NCI-H1930 (cell line): Measurements from ENCODE around the gene PPP2R5E.
"Not testable (repeated sequence)": the region's sequence is repeated elsewhere in the genome, so short reads cannot be mapped to it uniquely, and the experiment has no call there.

Source experiments
- DNase-seq, 2 experiments: peaks; one replicate each; lab custom pipeline; 2025; lab: John Stamatoyannopoulos, UW

The PPP2R5E gene

GRCh38 chr14:63543000-63543825 lies at the start of gene PPP2R5E:
Gene PPP2R5E, minus strand, starts transcription at chr14:63543377. Its CDS starts 3,692 bp downstream, at chr14:63539685.
- peak; percentile 97 to 98 for DNase-seq

- not testable (repeated sequence) for DNase-seq
These were observed 39.9 kb upstream of the PPP2R5E start for GRCh38 chr14:63583046-63583445.

GRCh38 chr14:63581491-63581890 lies 38.3 kb upstream of the PPP2R5E start:
- no peak for DNase-seq

- DNase-seq: no peak
These were observed 35.1 kb upstream of the PPP2R5E start for GRCh38 chr14:63578300-63578699.

GRCh38 chr14:63573581-63573980 lies 30.4 kb upstream of the PPP2R5E start:
- DNase-seq: no peak

GRCh38 chr14:63565448-63565847 lies 22.3 kb upstream of the PPP2R5E start:
- DNase-seq: no peak

- no peak for DNase-seq
These were observed 21.1 kb upstream of the PPP2R5E start for GRCh38 chr14:63564318-63564717.

- no peak for DNase-seq
These were observed 20.3 kb upstream of the PPP2R5E start for GRCh38 chr14:63563370-63564026.

- no peak for DNase-seq
These were observed 19.2 kb upstream of the PPP2R5E start for GRCh38 chr14:63562405-63562804.

GRCh38 chr14:63555572-63555971 lies 12.4 kb upstream of the PPP2R5E start:
- DNase-seq: no peak

GRCh38 chr14:63551332-63551731 lies 8.2 kb upstream of the PPP2R5E start:
- DNase-seq: no peak

- no peak for DNase-seq
These were observed 4.7 kb upstream of the PPP2R5E start for GRCh38 chr14:63547798-63548335.

- no peak for DNase-seq
These were observed 2.3 kb upstream of the PPP2R5E start for GRCh38 chr14:63545431-63545830.

- no peak for DNase-seq
These were observed 1.6 kb upstream of the PPP2R5E start for GRCh38 chr14:63544591-63545299.

GRCh38 chr14:63543826-63544406 lies 739 bp upstream of the PPP2R5E start:
- no peak for DNase-seq

GRCh38 chr14:63542231-63542999 lies 762 bp downstream of the PPP2R5E start:
- DNase-seq: no peak

GRCh38 chr14:63535918-63536317 lies 7.3 kb downstream of the PPP2R5E start:
- DNase-seq: no peak

GRCh38 chr14:63533474-63533873 lies 9.7 kb downstream of the PPP2R5E start:
- no peak for DNase-seq

GRCh38 chr14:63524537-63525155 lies 18.5 kb downstream of the PPP2R5E start:
- no peak for DNase-seq

GRCh38 chr14:63523735-63524426 lies 19.3 kb downstream of the PPP2R5E start:
- no peak for DNase-seq
